ENCODE measurements around the gene NT5DC4. TPM values are rescaled to one million over a fixed set of nuclear protein-coding genes. Genes with fewer than 3 reads are reported as not detected.

Gene NT5DC4
- polyA plus RNA-seq, 2 of the 4 experiments (the other 2 are of a cell fraction): not detected

DNA sequence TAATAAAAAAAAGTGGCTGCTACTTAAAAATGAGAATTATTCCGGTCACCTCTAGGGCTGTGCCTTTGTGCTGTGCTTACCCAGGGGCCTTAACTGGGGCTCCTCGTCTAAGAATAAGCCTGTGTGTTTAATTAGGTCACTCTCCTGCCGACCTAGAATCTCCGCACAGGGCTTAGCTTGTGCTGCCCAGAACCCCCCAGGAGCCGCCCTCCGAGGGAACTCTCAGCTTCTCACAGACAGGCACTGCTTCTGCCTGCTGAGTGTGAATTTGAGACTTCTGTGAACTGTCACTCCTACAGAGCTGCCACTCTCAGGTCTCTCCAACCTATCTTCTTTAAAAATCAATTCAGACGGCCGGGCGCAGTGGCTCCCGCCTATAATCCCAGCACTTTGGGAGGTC lies 11.9 kb upstream of the NT5DC4 start:
- Histone ChIP-seq H3K4me3 (no peak overlapping the region), H3K4me2 (no peak overlapping the region), H3K27ac (no peak overlapping the region), H3K4me1 (peaks cover 7% of the 10 kb centered on the region; the same call in 2 of the 3 replicates), H3K9me3 (no peaks in the 10 kb centered on the region)
- WGBS (ENCODE audit: missing lambda C conversion rate): 82% methylated on average over 10 of the region's 10 CpGs
- no peak for TF ChIP-seq NPAS2 (CRISPR knock-in tag; IDR thresholded peaks at IDR 0.05; ENCODE audit: borderline replicate concordance)
- TF ChIP-seq, protein P1, sequence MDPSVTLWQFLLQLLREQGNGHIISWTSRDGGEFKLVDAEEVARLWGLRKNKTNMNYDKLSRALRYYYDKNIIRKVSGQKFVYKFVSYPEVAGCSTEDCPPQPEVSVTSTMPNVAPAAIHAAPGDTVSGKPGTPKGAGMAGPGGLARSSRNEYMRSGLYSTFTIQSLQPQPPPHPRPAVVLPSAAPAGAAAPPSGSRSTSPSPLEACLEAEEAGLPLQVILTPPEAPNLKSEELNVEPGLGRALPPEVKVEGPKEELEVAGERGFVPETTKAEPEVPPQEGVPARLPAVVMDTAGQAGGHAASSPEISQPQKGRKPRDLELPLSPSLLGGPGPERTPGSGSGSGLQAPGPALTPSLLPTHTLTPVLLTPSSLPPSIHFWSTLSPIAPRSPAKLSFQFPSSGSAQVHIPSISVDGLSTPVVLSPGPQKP (IDR thresholded peaks at IDR 0.05; ENCODE audit: low read depth, low read length): no peak
- no peak for TF ChIP-seq GATA3 (IDR thresholded peaks at IDR 0.05; ENCODE audit: borderline replicate concordance)
- TF ChIP-seq, protein P2, sequence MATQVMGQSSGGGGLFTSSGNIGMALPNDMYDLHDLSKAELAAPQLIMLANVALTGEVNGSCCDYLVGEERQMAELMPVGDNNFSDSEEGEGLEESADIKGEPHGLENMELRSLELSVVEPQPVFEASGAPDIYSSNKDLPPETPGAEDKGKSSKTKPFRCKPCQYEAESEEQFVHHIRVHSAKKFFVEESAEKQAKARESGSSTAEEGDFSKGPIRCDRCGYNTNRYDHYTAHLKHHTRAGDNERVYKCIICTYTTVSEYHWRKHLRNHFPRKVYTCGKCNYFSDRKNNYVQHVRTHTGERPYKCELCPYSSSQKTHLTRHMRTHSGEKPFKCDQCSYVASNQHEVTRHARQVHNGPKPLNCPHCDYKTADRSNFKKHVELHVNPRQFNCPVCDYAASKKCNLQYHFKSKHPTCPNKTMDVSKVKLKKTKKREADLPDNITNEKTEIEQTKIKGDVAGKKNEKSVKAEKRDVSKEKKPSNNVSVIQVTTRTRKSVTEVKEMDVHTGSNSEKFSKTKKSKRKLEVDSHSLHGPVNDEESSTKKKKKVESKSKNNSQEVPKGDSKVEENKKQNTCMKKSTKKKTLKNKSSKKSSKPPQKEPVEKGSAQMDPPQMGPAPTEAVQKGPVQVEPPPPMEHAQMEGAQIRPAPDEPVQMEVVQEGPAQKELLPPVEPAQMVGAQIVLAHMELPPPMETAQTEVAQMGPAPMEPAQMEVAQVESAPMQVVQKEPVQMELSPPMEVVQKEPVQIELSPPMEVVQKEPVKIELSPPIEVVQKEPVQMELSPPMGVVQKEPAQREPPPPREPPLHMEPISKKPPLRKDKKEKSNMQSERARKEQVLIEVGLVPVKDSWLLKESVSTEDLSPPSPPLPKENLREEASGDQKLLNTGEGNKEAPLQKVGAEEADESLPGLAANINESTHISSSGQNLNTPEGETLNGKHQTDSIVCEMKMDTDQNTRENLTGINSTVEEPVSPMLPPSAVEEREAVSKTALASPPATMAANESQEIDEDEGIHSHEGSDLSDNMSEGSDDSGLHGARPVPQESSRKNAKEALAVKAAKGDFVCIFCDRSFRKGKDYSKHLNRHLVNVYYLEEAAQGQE (IDR thresholded peaks at IDR 0.05): no peak
- no peak for TF ChIP-seq ZFP36 (IDR thresholded peaks at IDR 0.05; ENCODE audit: borderline replicate concordance, partially characterized antibody)
- TF ChIP-seq NFE2L2 (conservative IDR thresholded peaks at IDR 0.05; ENCODE audit: low read length): no peak
- TF ChIP-seq ZC3H11A (IDR thresholded peaks at IDR 0.05): no peak
- TF ChIP-seq, protein P3, sequence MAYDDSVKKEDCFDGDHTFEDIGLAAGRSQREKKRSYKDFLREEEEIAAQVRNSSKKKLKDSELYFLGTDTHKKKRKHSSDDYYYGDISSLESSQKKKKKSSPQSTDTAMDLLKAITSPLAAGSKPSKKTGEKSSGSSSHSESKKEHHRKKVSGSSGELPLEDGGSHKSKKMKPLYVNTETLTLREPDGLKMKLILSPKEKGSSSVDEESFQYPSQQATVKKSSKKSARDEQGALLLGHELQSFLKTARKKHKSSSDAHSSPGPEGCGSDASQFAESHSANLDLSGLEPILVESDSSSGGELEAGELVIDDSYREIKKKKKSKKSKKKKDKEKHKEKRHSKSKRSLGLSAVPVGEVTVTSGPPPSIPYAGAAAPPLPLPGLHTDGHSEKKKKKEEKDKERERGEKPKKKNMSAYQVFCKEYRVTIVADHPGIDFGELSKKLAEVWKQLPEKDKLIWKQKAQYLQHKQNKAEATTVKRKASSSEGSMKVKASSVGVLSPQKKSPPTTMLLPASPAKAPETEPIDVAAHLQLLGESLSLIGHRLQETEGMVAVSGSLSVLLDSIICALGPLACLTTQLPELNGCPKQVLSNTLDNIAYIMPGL (CRISPR knock-in tag; IDR thresholded peaks at IDR 0.05; ENCODE audit: borderline replicate concordance): no peak
- no peak for TF ChIP-seq PHF8 (IDR thresholded peaks at IDR 0.05; ENCODE audit: borderline replicate concordance, low read depth)
- TF ChIP-seq CBX8 (IDR thresholded peaks at IDR 0.05): no peak
- TF ChIP-seq FOXS1 (CRISPR knock-in tag; IDR thresholded peaks at IDR 0.05): no peak
- TF ChIP-seq, protein P4, sequence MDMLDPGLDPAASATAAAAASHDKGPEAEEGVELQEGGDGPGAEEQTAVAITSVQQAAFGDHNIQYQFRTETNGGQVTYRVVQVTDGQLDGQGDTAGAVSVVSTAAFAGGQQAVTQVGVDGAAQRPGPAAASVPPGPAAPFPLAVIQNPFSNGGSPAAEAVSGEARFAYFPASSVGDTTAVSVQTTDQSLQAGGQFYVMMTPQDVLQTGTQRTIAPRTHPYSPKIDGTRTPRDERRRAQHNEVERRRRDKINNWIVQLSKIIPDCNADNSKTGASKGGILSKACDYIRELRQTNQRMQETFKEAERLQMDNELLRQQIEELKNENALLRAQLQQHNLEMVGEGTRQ (IDR thresholded peaks at IDR 0.05): no peak
- TF ChIP-seq, protein P5, sequence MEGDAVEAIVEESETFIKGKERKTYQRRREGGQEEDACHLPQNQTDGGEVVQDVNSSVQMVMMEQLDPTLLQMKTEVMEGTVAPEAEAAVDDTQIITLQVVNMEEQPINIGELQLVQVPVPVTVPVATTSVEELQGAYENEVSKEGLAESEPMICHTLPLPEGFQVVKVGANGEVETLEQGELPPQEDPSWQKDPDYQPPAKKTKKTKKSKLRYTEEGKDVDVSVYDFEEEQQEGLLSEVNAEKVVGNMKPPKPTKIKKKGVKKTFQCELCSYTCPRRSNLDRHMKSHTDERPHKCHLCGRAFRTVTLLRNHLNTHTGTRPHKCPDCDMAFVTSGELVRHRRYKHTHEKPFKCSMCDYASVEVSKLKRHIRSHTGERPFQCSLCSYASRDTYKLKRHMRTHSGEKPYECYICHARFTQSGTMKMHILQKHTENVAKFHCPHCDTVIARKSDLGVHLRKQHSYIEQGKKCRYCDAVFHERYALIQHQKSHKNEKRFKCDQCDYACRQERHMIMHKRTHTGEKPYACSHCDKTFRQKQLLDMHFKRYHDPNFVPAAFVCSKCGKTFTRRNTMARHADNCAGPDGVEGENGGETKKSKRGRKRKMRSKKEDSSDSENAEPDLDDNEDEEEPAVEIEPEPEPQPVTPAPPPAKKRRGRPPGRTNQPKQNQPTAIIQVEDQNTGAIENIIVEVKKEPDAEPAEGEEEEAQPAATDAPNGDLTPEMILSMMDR (IDR thresholded peaks at IDR 0.05): no peak
- TF ChIP-seq JUNB (IDR thresholded peaks at IDR 0.05): no peak
- TF ChIP-seq, protein P6, sequence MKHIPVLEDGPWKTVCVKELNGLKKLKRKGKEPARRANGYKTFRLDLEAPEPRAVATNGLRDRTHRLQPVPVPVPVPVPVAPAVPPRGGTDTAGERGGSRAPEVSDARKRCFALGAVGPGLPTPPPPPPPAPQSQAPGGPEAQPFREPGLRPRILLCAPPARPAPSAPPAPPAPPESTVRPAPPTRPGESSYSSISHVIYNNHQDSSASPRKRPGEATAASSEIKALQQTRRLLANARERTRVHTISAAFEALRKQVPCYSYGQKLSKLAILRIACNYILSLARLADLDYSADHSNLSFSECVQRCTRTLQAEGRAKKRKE (CRISPR knock-in tag; IDR thresholded peaks at IDR 0.05; ENCODE audit: low read depth): no peak
- TF ChIP-seq ZSCAN20 (CRISPR knock-in tag; IDR thresholded peaks at IDR 0.05): no peak
- TF ChIP-seq ESRRA (IDR thresholded peaks at IDR 0.05; ENCODE audit: borderline replicate concordance, low read length): no peak
- TF ChIP-seq TP53 (CRISPR knock-in tag; IDR thresholded peaks at IDR 0.05): no peak
- ATAC-seq (no peak), DNase-seq (ENCODE audit: low read depth in 1 of 2, low spot score in 1 of 2) (no peak), FAIRE-seq (no peak)
- CTCF ChIA-PET: interaction anchor here (0.9 to 5.6 kb wide), 4 partner anchors 17 to 83 kb away, joined by 3 to 55 read pairs (median 10); no protein-coding TSS in a partner anchor
- POLR2A ChIA-PET: no interaction called here
